ENCODE data around the gene HPSE.

HPSE gene

GRCh38 chr4:83334425-83335241 lies at the start of gene HPSE:
Gene HPSE (minus strand): TSS chr4:83334848. CDS start chr4:83334782, 66 bp downstream.
- DNase-seq = peak; percentile 81

GRCh38 chr4:83382850-83383249 lies 48.2 kb upstream of the HPSE start:
- no peak for DNase-seq

- no peak for DNase-seq
Measured at GRCh38 chr4:83381173-83381572, 46.5 kb upstream of the HPSE start.

- DNase-seq = no peak
Measured at GRCh38 chr4:83378419-83378818, 43.8 kb upstream of the HPSE start.

GRCh38 chr4:83372931-83373330 lies 38.3 kb upstream of the HPSE start:
- no peak for DNase-seq

- no peak for DNase-seq
Measured at GRCh38 chr4:83371936-83372335, 37.3 kb upstream of the HPSE start.

- DNase-seq = no peak
Measured at GRCh38 chr4:83371235-83371634, 36.6 kb upstream of the HPSE start.

- no peak for DNase-seq
Measured at GRCh38 chr4:83370640-83370906, 35.9 kb upstream of the HPSE start.

GRCh38 chr4:83369831-83370639 lies 35.4 kb upstream of the HPSE start:
- no peak for DNase-seq

- no peak for DNase-seq
Measured at GRCh38 chr4:83364312-83364711, 29.7 kb upstream of the HPSE start.

GRCh38 chr4:83362492-83363329 lies 28.1 kb upstream of the HPSE start:
- DNase-seq = no peak

GRCh38 chr4:83361416-83362103 lies 26.9 kb upstream of the HPSE start:
- no peak for DNase-seq

GRCh38 chr4:83360018-83360417 lies 25.4 kb upstream of the HPSE start:
- no peak for DNase-seq

GRCh38 chr4:83358410-83358809 lies 23.8 kb upstream of the HPSE start:
- no peak for DNase-seq

GRCh38 chr4:83356899-83357661 lies 22.4 kb upstream of the HPSE start:
- no peak for DNase-seq

- no peak for DNase-seq
Measured at GRCh38 chr4:83353516-83353915, 18.9 kb upstream of the HPSE start.

- DNase-seq = no peak
Measured at GRCh38 chr4:83348074-83348473, 13.4 kb upstream of the HPSE start.

GRCh38 chr4:83342476-83342875 lies 7.8 kb upstream of the HPSE start:
- no peak for DNase-seq

GRCh38 chr4:83340692-83341343 lies 6.2 kb upstream of the HPSE start:
- DNase-seq = no peak

GRCh38 chr4:83339573-83339972 lies 4.9 kb upstream of the HPSE start:
- DNase-seq = no peak

- no peak for DNase-seq
Measured at GRCh38 chr4:83335701-83336100, 1.1 kb upstream of the HPSE start.

GRCh38 chr4:83331956-83332355 lies 2.7 kb downstream of the HPSE start:
- no peak for DNase-seq

All from NCI-H1436 (cell line).